Esophagus muscularis mucosa (tissue), 3 donors: ENCODE measurements around the gene DPEP1.

Experiments
- CTCF ChIP-seq, 3 experiments: fragments of 200-600 bp in 2 of 3; fragments of 450-650 bp in 1 of 3; sonication (generic) in 2 of 3; IDR thresholded peaks; one replicate each; pipeline ENCODE4 v1.5.1; 2017 to 2019; ENCODE audit warnings: antibody characterized with exemption in 3 of 3, mild to moderate bottlenecking in 2 of 3, moderate library complexity in 1 of 3
- POLR2A ChIP-seq: fragments of 450-650 bp; IDR thresholded peaks from one replicate; pipeline ENCODE4 v1.6.1; 2017; ENCODE audit warnings: antibody characterized with exemption, moderate library complexity, mild to moderate bottlenecking, low read depth

- no peak for TF ChIP-seq CTCF (IDR thresholded peaks at IDR 0.05)
- TF ChIP-seq POLR2A, result no peak
Observed at GRCh38 chr16:89586218-89586617, 27.2 kb upstream of the DPEP1 start.
